Endothelial cell of umbilical vein (primary cell): ENCODE data around the gene SHKBP1. TPM values are rescaled to one million over a fixed set of nuclear protein-coding genes. Genes with fewer than 3 reads are reported as not detected.

Source experiments
- BruUV-seq: library from RNA; stranded (reverse); fragments of 400-500 nt; replicated peaks from 2 replicates; lab custom pipeline; 2021; lab: Mats Ljungman, UMichigan
- CTCF ChIA-PET: fragments of 300-600, 350-600 bp; sonication (Branson Sonifier 250); formaldehyde crosslinking; loops from one replicate; lab custom pipeline; 2021; ENCODE audit warnings: antibody characterized with exemption, inconsistent platforms; lab: Charles Lee
- POLR2A ChIA-PET: fragments of 300-600, 350-600 bp; sonication (Branson Sonifier 250); formaldehyde crosslinking; loops from one replicate; lab custom pipeline; 2021; ENCODE audit warnings: antibody characterized with exemption, inconsistent platforms; lab: Charles Lee
- DNase-seq: peaks from one replicate; pipeline ENCODE4 v3.0.0-alpha.2; 2011; ENCODE audit warnings: low read depth, low spot score
- FAIRE-seq: peaks from 2 replicates; lab custom pipeline; 2011; peaks lifted over from hg19 to GRCh38; lab: Jason Lieb, UNC
- H2AFZ ChIP-seq: 2 replicates; pipeline ENCODE4 v1.6.0; 2012; ENCODE audit warnings: low read depth, low read length, control low read depth, inconsistent platforms
- H3K27ac ChIP-seq: 2 replicates; pipeline ENCODE4 v1.5.1; 2011; ENCODE audit warnings: low read depth, mild to moderate bottlenecking, control low read depth, low read length, moderate library complexity; ENCODE audit not compliant: insufficient read depth
- H3K27me3 ChIP-seq, 2 experiments: 2 replicates each; pipeline versions ENCODE4 v1.6.0 to v1.6.1; 2011; ENCODE audit warnings: low read length in 2 of 2, mixed read lengths in 1 of 2; ENCODE audit not compliant: control insufficient read depth in 2 of 2, insufficient read depth in 2 of 2
- H3K36me3 ChIP-seq, 2 experiments: 2 replicates in 1 of 2; 3 replicates in 1 of 2; pipeline ENCODE4 v1.5.1; 2011; ENCODE audit warnings: low read length in 2 of 2, mild to moderate bottlenecking in 1 of 2, moderate library complexity in 1 of 2; ENCODE audit not compliant: control insufficient read depth in 2 of 2, insufficient read depth in 2 of 2; ENCODE audit errors: extremely low read depth in 1 of 2
- H3K4me1 ChIP-seq: 3 replicates; pipeline ENCODE4 v1.5.1; 2011; ENCODE audit warnings: mild to moderate bottlenecking, low read length; ENCODE audit not compliant: control insufficient read depth, insufficient read depth; ENCODE audit errors: extremely low read depth
- H3K4me2 ChIP-seq: 2 replicates; pipeline ENCODE4 v1.6.1; 2011; ENCODE audit warnings: low read length, control low read depth, mixed read lengths; ENCODE audit not compliant: insufficient read depth
- H3K4me3 ChIP-seq, 3 experiments: fragments of 200-600 bp in 1 of 3; sonication (generic), shearing (Covaris generic) in 1 of 3; replicated peaks in 1 of 3; 2 replicates each; pipeline ENCODE4 v1.5.1; 2011 to 2016; ENCODE audit warnings: control low read depth in 3 of 3, low read length in 3 of 3, mild to moderate bottlenecking in 2 of 3, inconsistent platforms in 1 of 3, low read depth in 1 of 3, moderate library complexity in 1 of 3; ENCODE audit not compliant: insufficient read depth in 1 of 3
- H3K79me2 ChIP-seq: 2 replicates; pipeline ENCODE4 v1.6.0; 2012; ENCODE audit warnings: low read length, inconsistent platforms; ENCODE audit not compliant: control insufficient read depth, insufficient read depth
- H3K9ac ChIP-seq: replicated peaks from 2 replicates; pipeline ENCODE3; 2011; ENCODE audit warnings: low read length, control low read depth; ENCODE audit not compliant: insufficient read depth; ENCODE audit errors: extremely low read depth
- H3K9me1 ChIP-seq: replicated peaks from 3 replicates; pipeline ENCODE4 v1.6.0; 2011; ENCODE audit warnings: mild to moderate bottlenecking, low read length; ENCODE audit not compliant: control insufficient read depth, insufficient read depth; ENCODE audit errors: extremely low read depth
- H3K9me3 ChIP-seq: replicated peaks from 2 replicates; pipeline ENCODE4 v1.5.1; 2012; ENCODE audit warnings: low read length, inconsistent platforms; ENCODE audit not compliant: control insufficient read depth, insufficient read depth
- H4K20me1 ChIP-seq: replicated peaks from 2 replicates; pipeline ENCODE3; 2011; ENCODE audit warnings: mild to moderate bottlenecking, low read length; ENCODE audit not compliant: control insufficient read depth, insufficient read depth; ENCODE audit errors: extremely low read depth
- EZH2 ChIP-seq: IDR thresholded peaks from 2 replicates; pipeline ENCODE4 v1.6.1; 2012; ENCODE audit warnings: borderline replicate concordance, low read depth, mild to moderate bottlenecking, moderate library complexity, low read length, inconsistent platforms; ENCODE audit not compliant: severe bottlenecking
- FOS ChIP-seq: IDR thresholded peaks from 2 replicates; pipeline ENCODE4 v1.6.1; 2011; ENCODE audit warnings: mild to moderate bottlenecking, low read length, moderate library complexity, borderline replicate concordance; ENCODE audit not compliant: insufficient read depth
- GATA2 ChIP-seq: IDR thresholded peaks from 2 replicates; pipeline ENCODE4 v1.7.0; 2011; ENCODE audit warnings: low read depth, mild to moderate bottlenecking, moderate library complexity, mixed read lengths, low read length; ENCODE audit not compliant: insufficient read length, insufficient read depth
- JUN ChIP-seq: IDR thresholded peaks from 2 replicates; pipeline ENCODE4 v1.6.1; 2011; ENCODE audit warnings: borderline replicate concordance, low read depth; ENCODE audit not compliant: insufficient read length, insufficient read depth
- MYC ChIP-seq: IDR thresholded peaks from one replicate; pipeline ENCODE4 v1.6.1; 2011; ENCODE audit warnings: mild to moderate bottlenecking, low read depth, low read length
- POLR2A ChIP-seq: IDR thresholded peaks from 2 replicates; pipeline ENCODE4 v1.6.1; 2012; ENCODE audit warnings: low read depth, mild to moderate bottlenecking, control low read depth, low read length
- POLR2AphosphoS5 ChIP-seq: IDR thresholded peaks from 2 replicates; pipeline ENCODE4 v1.6.1; 2012; ENCODE audit warnings: low read depth, mild to moderate bottlenecking, control low read depth, low read length, moderate library complexity; ENCODE audit not compliant: insufficient read depth
- dilution Hi-C: fragments of 300-500 bp; cut with MboI; formaldehyde crosslinking; loops from one replicate; pipeline ENCODE4 v1.15.0; 2019; ENCODE audit warnings: low sequenced_read_pairs; ENCODE audit not compliant: extremely low pct_ligation_motif_present
- intact Hi-C: fragments of 100-400 bp; cut with micrococcal nuclease; formaldehyde crosslinking; loops from one replicate; pipeline ENCODE4 v1.10.0; 2022
- polyA plus RNA-seq, 4 experiments: library from polyadenylated mRNA; depleted of rRNA in 3 of 4; stranded (reverse) in 3 of 4; unstranded in 1 of 4; fragments of >200 nt; gene quantifications; 2 replicates each; pipeline versions ENCODE4 v1.2.1 to v1.2.3, GENCODE V29; 2011 to 2012; ENCODE audit warnings: missing spikeins in 1 of 4
- total RNA-seq: library from RNA; stranded (reverse); gene quantifications from 2 replicates; pipeline ENCODE4 v1.2.3, GENCODE V29; 2021
- TF ChIP-seq, protein P1 (sequence below), 2 donors: IDR thresholded peaks; 1 replicate in 1 of 2; 2 replicates in 1 of 2; pipeline ENCODE4 v1.5.1; 2011; ENCODE audit warnings: low read length in 2 of 2, mild to moderate bottlenecking in 2 of 2, moderate library complexity in 2 of 2, control low read depth in 1 of 2, inconsistent platforms in 1 of 2, low read depth in 1 of 2; ENCODE audit not compliant: insufficient read depth in 1 of 2; ENCODE audit errors: extremely low read depth in 1 of 2
- TF ChIP-seq, protein P2 (sequence below): IDR thresholded peaks from 2 replicates; pipeline ENCODE4 v1.6.1; 2011; ENCODE audit not compliant: insufficient read depth, insufficient read length

SHKBP1 gene
- total and polyA plus RNA-seq, 2 donors (not counting 3 experiments of a cell fraction or from before 2014, with no cell fraction given): 106 to 113 TPM

DNA sequence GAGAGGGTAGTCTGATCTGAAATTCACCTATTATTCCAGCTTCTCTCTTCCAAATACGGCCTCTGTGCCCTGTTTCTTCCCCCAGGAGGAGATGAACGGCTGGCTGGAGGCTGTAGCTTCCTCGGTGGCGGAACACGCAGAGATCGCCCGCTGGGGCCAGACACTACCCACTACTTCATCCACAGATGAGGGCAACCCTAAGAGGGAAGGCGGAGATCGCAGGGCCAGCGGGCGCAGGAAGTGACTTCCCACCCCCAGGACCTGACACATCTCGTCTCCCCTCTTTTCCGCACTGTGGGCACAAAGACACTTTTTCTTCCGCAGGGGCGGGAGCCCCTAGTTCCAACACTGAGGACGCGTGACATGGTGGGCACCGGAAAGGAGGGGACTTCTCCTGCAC, 1.3 kb upstream of the SHKBP1 start:
- Histone ChIP-seq H3K79me2 (peaks cover 2% of the 10 kb centered on the region), H3K9ac (no peak overlapping the region), H3K4me3 (no peak overlapping the region), H3K4me2 (no peak overlapping the region), H3K27me3 (no peaks in the 10 kb centered on the region), H3K9me1 (no peaks in the 10 kb centered on the region), H3K36me3 (peaks cover 3 to 4% of the 10 kb centered on the region in 2 experiments), H3K4me1 (peaks cover 9% of the 10 kb centered on the region), H4K20me1 (no peaks in the 10 kb centered on the region), H3K9me3 (no peaks in the 10 kb centered on the region), H3K27ac (no peak overlapping the region), H2AFZ (no peak overlapping the region)
- POLR2A ChIA-PET: no interaction called here
- DNase-seq (no peak), FAIRE-seq (no peak)
- TF ChIP-seq POLR2A (no peak), EZH2 (no peak), GATA2 (no peak), POLR2AphosphoS5 (no peak), FOS (no peak), JUN (no peak), MYC (no peak)
- TF ChIP-seq, protein P1, sequence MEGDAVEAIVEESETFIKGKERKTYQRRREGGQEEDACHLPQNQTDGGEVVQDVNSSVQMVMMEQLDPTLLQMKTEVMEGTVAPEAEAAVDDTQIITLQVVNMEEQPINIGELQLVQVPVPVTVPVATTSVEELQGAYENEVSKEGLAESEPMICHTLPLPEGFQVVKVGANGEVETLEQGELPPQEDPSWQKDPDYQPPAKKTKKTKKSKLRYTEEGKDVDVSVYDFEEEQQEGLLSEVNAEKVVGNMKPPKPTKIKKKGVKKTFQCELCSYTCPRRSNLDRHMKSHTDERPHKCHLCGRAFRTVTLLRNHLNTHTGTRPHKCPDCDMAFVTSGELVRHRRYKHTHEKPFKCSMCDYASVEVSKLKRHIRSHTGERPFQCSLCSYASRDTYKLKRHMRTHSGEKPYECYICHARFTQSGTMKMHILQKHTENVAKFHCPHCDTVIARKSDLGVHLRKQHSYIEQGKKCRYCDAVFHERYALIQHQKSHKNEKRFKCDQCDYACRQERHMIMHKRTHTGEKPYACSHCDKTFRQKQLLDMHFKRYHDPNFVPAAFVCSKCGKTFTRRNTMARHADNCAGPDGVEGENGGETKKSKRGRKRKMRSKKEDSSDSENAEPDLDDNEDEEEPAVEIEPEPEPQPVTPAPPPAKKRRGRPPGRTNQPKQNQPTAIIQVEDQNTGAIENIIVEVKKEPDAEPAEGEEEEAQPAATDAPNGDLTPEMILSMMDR (IDR thresholded peaks at IDR 0.05; ENCODE audit: extremely low read depth in 1 of 2, insufficient read depth in 1 of 2, low read depth in 1 of 2, low read length in 2 of 2): no peak
- TF ChIP-seq, protein P2, sequence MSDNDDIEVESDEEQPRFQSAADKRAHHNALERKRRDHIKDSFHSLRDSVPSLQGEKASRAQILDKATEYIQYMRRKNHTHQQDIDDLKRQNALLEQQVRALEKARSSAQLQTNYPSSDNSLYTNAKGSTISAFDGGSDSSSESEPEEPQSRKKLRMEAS: no peak
- intact Hi-C loops (no loop called here), dilution Hi-C loops (no loop called here)
- BruUV-seq: no TSS peak
- CTCF ChIA-PET: no interaction called here
